M059J (cell line): ENCODE measurements around the gene ORM1. TPM values are rescaled to one million over a fixed set of nuclear protein-coding genes. Genes with fewer than 3 reads are reported as not detected.
A peak's percentile ranks its signal among the peaks of the same experiment; 100 is the strongest.

Experiments
- DNase-seq: peaks from one replicate; pipeline ENCODE4 v3.0.0-alpha.2; 2012; ENCODE audit warnings: low read depth
- total RNA-seq: library from RNA; depleted of rRNA; stranded (reverse); fragments of >200 nt; shearing (Covaris generic); gene quantifications from 2 replicates; pipeline ENCODE4 v1.2.3, GENCODE V29; 2014

The ORM1 gene
- total RNA-seq, 1 experiment from 2014 or later: 0.57 TPM

DNA sequence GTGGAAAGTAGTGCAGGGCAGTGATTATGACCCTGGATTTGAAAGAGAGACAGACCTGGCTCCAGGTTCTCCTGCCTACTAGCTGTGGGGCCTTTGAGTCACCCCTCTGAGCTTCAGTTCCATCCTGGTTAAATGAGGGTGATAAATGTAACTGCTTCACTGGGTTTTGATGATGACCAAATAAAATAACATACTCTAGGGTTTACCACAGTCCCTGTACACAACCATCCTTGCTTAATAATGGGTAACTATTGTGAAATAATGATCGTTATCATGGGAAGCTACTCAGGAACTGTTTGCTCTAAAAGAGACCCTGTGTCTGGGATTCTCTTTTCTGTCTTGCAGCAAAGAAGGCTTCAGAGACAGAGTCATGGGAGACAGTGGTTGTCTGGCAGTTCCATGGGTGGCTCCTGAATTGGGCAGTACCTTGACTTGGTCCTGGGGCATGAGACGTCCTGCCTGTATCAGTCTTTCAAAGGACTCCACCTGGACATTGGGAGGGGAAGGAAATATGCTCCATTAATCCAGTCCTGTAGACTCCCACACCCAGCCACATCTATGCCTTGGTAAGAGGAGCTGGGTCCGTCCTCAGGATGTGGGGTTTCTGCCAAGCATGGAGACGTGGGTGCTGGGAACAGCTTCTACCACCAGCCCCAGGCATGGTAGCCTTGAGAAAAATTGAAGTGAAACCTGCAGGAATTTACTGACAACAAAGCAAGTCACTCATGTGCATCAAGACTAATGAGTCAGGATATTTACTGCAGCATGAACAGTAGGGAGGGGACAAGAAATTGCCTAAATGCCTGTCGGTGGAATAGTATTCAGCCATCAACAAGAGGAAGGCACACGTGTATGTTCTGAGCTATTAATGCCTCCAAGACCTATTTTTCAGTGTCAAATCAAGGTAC, 41.5 kb downstream of the ORM1 start:
- peak; percentile 98 for DNase-seq

DNA sequence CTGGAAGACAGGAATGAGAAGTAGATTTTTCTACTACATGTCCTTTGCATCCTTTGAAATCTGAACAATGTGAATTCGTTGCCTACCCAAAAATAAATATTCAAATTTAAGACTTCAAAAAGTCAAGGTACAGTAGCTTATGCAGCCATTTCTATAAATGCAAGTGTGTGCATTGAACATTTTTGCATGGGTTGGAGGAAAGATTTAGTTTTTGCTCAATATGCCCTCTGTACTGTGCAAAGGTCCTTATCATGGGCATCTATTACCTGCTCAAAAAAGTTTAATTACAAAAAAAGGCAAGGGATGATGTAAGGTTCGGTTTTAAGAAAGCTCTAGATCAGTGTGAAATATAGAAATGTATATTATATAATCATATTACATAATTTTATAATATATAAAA, 42.3 kb downstream of the ORM1 start:
- no peak for DNase-seq

DNA sequence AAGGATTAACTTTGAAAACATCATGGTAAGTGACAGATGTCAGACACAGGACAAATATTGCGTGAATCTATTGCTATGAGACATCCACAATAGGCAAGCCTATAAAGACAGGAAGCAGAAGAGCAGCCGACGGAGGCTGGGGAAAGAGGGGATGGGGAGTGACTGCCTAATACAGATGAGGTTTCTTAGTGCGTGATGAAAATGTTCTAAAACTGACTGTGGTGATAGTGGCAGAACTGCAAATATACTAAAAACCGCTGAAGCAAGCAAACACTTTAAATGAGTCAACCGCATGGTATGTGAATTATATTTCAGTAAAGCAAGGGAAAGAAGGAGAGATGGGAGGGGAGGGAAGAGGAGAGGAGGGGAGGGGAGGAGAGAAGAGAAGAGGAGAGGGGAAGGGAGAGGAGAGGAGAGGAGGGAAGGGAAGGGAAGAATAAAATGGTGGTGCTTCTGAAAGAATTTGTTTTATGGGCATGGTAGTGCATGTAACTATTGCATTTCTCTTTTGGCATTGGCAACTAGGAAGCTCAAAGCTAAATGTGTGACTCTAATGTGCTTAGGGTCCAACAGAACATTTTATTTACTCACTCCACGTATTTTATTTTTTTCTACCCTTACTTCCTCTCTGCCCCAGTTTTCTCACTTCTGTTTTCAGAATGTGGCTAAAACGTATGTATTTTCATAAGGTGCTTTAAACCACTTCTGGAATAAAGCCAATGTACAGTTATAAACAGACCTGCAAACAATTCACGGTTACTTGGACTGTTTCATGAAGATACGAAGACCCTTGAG, 43.6 kb downstream of the ORM1 start:
- DNase-seq: peak; percentile 95

DNA sequence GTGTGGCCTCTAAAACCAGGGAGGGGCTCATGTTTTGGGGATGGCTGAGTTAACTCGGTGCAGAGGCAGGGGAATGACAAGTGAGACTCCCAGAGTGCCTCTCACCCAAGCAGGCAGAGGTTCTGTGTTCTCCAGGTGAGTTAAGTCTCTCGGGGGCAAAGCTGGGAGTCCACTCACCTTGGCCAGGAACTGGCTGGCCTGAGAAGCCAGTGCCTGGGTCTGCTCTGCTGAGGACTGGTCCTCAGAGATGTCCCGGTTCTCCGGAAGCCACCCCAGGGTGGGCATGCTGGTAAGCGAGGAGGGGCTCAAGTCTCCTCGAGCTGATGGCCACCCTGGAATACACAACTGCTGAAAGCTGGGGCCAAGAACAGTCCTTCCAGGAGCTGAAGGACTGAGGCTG, 44.5 kb downstream of the ORM1 start:
- DNase-seq: no peak

DNA sequence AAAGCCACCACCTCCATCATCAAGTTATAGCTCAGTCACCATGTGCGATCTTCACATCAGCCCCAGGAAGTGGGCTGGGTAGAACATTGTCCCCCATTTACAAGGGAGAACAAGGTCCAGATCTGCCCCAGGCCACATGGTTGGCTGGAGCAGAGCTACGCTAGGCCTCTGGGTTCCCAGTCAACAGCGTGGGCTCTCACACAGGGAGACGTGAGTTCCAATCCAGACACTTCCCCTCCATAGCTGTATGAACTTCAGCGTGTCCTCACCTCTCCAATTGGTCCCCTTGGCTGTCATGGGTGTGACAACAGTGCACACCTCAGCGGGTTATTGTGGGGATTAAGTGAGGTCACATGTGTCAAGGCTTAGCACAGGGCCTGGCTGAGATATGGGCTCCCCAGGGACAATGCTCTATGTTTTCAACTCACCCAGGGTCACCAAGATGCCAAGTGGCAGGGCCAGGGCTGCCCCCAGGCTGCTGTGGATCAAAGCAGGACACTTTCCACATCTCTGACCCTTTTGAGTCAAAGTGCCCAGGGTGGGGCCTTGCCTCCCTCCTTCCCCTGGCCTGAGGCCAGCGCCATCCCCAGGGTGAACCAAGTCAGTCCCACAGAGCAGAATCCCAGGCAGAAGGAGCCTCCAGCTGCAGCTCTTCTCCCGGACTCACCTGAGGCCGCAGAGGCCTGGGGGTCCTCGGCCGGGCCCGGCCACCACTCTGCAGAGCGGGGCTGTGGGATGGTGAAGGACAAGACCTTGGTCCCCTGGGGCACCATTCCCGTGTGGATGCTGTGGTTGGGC, 45.1 kb downstream of the ORM1 start:
- no peak for DNase-seq

DNA sequence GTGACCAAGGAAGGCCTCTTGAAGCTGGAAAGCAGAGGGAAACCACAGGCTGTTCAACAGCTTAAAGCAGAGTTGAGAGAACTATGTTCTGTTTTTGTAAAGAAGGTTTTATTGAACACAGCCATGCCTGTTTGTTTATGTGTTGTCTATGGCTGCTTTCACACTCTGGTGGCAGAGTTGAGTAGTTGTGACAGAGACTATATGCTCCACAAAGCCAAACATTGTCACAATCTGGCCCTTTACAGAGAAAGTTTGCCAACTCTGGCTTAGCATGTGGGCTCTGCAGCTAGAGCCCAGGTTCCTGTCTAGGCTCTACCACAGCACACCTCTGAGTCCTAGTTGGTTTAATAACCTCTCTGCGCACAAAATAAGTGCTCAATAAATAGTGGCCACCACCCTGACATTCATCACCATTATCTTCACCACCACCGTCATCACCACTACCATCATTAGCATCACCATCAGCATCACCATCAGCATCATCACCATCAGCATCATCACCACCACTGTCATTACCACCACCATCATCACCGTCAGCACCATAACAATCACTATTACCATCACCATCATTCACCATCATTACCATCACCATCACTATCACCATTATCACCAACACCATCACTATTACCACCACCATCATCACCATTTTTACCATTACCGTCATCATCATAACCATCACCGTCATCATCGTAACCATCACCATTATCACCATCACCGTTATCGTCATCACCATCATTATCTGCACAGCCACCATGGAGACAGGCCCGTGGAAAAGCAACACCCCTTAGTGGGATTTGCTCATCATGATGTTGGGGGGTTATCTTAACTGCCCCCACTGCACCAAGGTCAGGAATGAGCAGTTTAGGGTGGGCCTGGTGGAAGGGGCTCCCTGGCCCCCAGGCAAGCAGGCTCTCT, 46.6 kb downstream of the ORM1 start:
- no peak for DNase-seq

- DNase-seq: no peak
Measured at GRCh38 chr9:114370251-114370967, 47.5 kb downstream of the ORM1 start.

GRCh38 chr9:114370968-114371320, 48.0 kb downstream of the ORM1 start:
- DNase-seq: no peak

- DNase-seq: no peak
Measured at GRCh38 chr9:114371343-114371944, 48.5 kb downstream of the ORM1 start.

DNA sequence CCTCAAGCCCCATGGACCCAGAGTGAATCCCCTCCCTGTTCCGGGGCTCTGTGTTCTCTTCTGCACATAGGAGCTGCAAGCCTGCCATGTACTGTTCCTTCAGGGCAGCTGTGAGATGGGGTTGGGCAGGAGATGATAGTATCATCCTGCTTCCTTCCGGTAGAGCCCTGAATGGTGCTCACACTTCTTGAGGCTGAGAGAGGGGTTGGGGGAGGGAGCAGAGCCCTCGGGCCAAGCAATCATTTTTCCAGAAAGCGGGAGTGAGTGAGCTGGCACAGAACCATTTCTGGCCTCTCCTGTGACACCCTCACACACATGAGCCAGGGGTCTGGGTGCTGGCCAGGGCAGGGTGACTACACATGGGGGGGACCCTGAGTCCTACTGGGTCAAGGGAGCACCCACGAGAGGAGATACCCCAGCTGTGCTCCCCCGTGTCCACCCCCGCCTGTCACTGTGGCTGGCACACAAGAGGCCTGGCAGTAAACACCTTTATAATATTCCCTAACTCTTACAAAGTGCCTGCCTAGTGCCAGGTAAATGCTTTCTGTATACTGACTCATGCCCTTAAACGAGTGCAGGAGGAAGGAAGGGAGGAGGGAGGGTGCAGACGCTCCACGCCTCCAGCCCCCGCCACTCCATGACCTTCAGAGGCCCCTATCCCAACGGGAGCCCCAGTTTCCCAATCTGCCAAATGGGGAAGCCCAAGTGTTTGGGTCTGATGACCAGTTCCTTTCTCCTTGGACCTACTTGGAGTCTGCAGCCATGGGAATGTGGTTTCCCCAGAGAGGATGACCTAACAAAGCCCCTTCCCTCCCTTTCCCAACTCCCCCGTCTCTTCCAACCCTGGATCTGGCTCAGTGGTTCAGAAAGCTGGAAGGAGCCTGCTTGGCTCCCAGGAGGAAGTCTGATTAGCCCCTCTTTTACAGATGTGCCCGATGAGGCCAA, 49.3 kb downstream of the ORM1 start:
- peak; percentile 85 for DNase-seq

DNA sequence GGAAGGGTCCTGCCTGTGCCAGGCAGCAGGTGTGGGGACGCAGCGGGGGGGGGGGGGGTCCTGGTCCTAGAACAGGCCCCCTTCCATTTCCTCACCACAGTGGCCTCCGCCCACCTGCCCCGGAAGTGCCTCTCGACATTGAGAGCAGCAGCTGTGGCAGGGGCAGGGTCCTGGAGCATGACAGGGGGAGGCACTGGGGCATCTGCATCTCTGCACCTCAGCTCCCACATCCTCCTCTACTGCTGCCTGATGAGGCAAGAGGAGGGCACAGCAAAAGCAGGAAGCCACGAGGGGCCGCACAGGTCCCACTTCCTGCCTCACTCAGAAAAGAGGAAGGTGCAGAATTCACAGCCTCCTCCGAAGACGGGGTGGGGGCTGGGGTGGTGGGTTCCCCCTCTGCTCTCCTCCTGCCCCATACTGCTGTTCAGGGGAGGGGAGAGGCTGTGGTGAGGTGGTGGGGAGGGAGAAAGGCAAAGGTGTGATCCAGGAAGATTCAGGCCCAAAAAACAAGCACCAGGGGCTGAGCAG, 50.1 kb downstream of the ORM1 start:
- DNase-seq: no peak

DNA sequence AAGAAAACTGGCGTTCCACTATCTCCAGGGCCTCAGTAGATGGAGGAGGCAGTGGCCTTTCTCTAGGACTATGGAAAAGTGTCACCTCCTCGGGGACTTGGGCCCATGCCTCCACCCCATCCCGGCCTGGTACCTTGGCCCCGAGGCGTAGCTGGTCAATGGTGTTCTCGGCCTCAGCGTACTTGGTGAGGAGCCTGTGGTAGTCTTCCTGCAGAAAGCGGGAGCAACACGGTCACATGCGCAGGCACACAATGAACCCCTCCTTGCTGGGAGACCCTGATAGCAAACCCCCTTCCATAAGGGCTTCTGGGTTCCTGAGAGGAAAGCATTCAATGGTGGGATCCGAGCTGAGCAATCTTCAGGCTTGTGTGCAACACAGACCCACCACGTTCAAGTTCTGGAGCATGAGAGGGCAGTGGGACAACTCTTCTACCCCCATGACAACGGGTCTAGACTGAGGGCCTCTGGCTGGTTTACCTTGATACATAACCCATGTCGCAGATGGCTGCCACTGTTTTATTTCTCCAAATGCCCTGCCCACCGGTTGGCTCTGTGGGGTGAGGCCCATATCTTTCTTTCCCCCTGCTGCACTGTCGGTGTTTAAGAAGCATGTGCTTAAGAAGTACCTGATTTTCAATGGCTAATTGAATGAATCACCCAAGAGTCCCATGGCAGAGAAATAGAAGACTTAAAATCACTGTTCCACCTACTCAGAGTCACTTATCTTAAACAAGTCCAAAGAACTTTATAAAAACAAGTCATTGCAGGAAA, 51.2 kb downstream of the ORM1 start:
- DNase-seq: no peak

GRCh38 chr9:114374936-114375335, 52.0 kb downstream of the ORM1 start:
- DNase-seq: no peak

DNA sequence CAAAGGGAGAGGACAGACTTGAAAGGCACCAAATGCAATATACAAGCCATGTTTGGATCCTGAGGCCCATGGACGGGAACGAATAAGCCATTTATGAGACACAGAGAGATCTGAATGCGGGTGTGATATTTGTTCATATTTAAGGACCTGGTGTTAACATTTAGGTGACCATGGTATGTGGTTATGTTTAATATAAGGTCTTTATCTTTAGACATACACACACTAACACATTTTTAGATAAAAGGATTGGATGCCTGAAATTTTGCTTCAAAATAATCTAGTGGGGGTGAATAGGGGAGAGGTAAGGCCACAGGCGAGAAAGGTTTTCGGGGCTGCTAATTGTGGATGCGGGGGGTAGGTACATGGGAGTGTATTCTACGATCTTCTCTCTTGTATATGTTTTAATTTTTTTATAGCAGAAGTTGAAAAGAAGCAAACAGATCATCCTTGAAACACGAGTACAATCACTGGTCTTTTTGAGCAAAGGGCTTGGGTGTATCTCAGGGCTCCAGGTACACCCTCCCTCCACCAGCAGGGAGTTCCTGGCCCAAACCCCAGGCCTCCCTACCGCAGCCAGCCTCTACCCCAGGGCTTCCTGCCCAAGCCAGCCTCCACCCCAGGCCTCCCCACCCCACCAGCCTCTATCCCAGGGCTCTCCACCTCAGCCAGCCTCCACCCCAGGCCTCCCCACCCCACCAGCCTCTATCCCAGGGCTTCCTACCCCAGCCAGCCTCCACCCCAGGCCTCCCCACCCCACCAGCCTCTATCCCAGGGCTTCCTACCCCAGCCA, 52.7 kb downstream of the ORM1 start:
- no peak for DNase-seq
